Adrenal gland (tissue), 12 donors: Measurements from ENCODE around the gene TPRX1. TPM values are rescaled to one million over a fixed set of nuclear protein-coding genes. Genes with fewer than 3 reads are reported as not detected.
"Not testable (repeated sequence)": the region's sequence is repeated elsewhere in the genome, so short reads cannot be mapped to it uniquely, and the experiment has no call there.

Experiments used
- DNase-seq, 7 donors: peaks; one replicate each; pipeline ENCODE4 v3.0.0-alpha.2; 2019 to 2020
- H3K27ac ChIP-seq, 5 donors: fragments of 200-600 bp; sonication (generic) in 4 of 5; 1 replicate in 3 of 5; 2 replicates in 2 of 5; pipeline versions ENCODE4 v1.5.1 to v1.8.0; 2016 to 2020; ENCODE audit warnings: mild to moderate bottlenecking in 1 of 5
- H3K27me3 ChIP-seq: fragments of 200-600 bp; 2 replicates; pipeline ENCODE4 v1.8.0; 2021
- H3K36me3 ChIP-seq, 2 donors: fragments of 200-600 bp; replicated peaks in 1 of 2; 1 replicate in 1 of 2; 2 replicates in 1 of 2; pipeline versions ENCODE4 v1.5.1 to v1.8.0; 2018 to 2022
- H3K4me1 ChIP-seq, 2 donors: fragments of 200-600 bp; replicated peaks in 1 of 2; 1 replicate in 1 of 2; 2 replicates in 1 of 2; pipeline versions ENCODE4 v1.5.1 to v1.8.0; 2018 to 2021
- H3K4me3 ChIP-seq, 4 donors: fragments of 200-600 bp; sonication (generic) in 3 of 4; one replicate each; pipeline ENCODE4 v1.5.1; 2016 to 2018
- H3K9me3 ChIP-seq, 3 donors: fragments of 200-600 bp; sonication (generic) in 1 of 3; replicated peaks in 1 of 3; 1 replicate in 2 of 3; 2 replicates in 1 of 3; pipeline versions ENCODE4 v1.5.1 to v1.8.0; 2016 to 2021
- POLR2A ChIP-seq, 2 donors: fragments of 450-650 bp; IDR thresholded peaks; one replicate each; pipeline ENCODE4 v1.6.1; 2017; ENCODE audit warnings: antibody characterized with exemption in 2 of 2, mild to moderate bottlenecking in 2 of 2, moderate library complexity in 1 of 2
- WGBS, 4 donors: extraction: QIAGEN DNeasy Blood & Tissue Kit in 2 of 4; methylation state at CpG; one replicate each; pipeline versions ENCODE4 v1.1.5 to v1.1.7; 2013 to 2017; 5-methylcytosine and 5-hydroxymethylcytosine counted together
- intact Hi-C, 2 donors: fragments of 100-400 bp; cut with DNase I; formaldehyde crosslinking; loops; one replicate each; pipeline versions ENCODE4 v1.14.1 to v1.15.0; 2022 to 2023
- polyA plus RNA-seq, 3 donors: library from polyadenylated mRNA; stranded (reverse); fragments of 200-250 nt in 2 of 3; fragments of 350-450 nt in 1 of 3; fragmentation: Illumina TruSeq in 1 of 3; extraction: RNeasy Lipid Tissue Mini Kit (QIAGEN cat#74804) in 1 of 3; gene quantifications; one replicate each; pipeline ENCODE4 v1.2.3, GENCODE V29; 2013 to 2014
- total RNA-seq, 9 donors: library from RNA; depleted of rRNA in 4 of 9; stranded (reverse); fragments of >200 nt in 4 of 9; fragments of 120-200 nt in 1 of 9; fragmentation: NEBNext Ultra II Directional in 1 of 9; extraction: Animal tissue kit (Norgen Biotek cat#: 25700) in 1 of 9; gene quantifications; one replicate each; pipeline versions ENCODE4 v1.1.0 to v1.2.4, GENCODE V29; 2013 to 2023
- TF ChIP-seq, protein P1 (sequence below), 6 experiments: fragments of 450-650 bp in 4 of 6; fragments of 200-600 bp in 2 of 6; sonication (generic) in 1 of 6; IDR thresholded peaks; 1 replicate in 5 of 6; 2 replicates in 1 of 6; pipeline versions ENCODE4 v1.5.1 to v1.8.0; 2016 to 2021; ENCODE audit warnings: antibody characterized with exemption in 6 of 6, mild to moderate bottlenecking in 2 of 6, moderate library complexity in 1 of 6
- donor health status: healthy with polysubstance abuse.
- donor health status: Bipolar disorder and iron deficiency.
- donor health status: DM: yes; HTN: yes; CAD: no.
- donor health status: DM: no; HTN: no; CAD: no.
- donor health status: DM: no; HTN: no; CAD: no.
- donor health status: DM: yes; HTN: yes; CAD: no.

TPRX1 gene
- total and polyA plus RNA-seq, 12 donors = not detected

DNA sequence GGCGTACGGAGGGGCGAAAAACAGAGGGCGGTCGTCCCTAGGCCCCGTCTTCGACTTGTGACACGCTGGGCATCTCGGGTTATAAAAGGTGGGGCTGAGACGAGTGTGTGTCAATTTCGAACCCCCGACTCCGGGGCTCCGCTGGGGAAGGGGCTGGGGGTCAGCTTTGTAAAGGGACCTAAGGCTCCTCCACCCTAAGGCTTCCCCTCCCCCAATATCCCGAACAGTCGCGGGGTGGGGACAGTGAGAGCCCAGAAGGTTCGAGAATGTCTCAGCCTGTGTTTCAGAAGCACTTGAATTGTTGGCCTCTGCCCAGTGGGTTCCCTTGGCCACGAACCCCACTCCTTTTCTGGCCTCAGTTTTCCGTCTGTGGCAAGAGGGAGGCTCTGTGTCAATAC is 25.4 kb downstream of the TPRX1 start:
- TF ChIP-seq, protein P1, sequence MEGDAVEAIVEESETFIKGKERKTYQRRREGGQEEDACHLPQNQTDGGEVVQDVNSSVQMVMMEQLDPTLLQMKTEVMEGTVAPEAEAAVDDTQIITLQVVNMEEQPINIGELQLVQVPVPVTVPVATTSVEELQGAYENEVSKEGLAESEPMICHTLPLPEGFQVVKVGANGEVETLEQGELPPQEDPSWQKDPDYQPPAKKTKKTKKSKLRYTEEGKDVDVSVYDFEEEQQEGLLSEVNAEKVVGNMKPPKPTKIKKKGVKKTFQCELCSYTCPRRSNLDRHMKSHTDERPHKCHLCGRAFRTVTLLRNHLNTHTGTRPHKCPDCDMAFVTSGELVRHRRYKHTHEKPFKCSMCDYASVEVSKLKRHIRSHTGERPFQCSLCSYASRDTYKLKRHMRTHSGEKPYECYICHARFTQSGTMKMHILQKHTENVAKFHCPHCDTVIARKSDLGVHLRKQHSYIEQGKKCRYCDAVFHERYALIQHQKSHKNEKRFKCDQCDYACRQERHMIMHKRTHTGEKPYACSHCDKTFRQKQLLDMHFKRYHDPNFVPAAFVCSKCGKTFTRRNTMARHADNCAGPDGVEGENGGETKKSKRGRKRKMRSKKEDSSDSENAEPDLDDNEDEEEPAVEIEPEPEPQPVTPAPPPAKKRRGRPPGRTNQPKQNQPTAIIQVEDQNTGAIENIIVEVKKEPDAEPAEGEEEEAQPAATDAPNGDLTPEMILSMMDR (IDR thresholded peaks at IDR 0.05) = no peak
- TF ChIP-seq POLR2A (IDR thresholded peaks at IDR 0.05) = no peak
- H3K27ac ChIP-seq = peak overlapping the region in 4 of 5 donors; percentile 55 to 95 (median 91)
- H3K36me3 ChIP-seq = peaks cover 0 to 7% of the 10 kb centered on the region in 2 donors
- peak overlapping the region in 3 of 4 donors; percentile 70 to 85 (median 73) for H3K4me3 ChIP-seq
- no peaks in the 10 kb centered on the region for H3K9me3 ChIP-seq
- no peaks in the 10 kb centered on the region for H3K27me3 ChIP-seq
- DNase-seq = peak in 2 of 7 donors; percentile 45 to 57
- intact Hi-C loops = no loop called here
- peaks cover 0 to 24% of the 10 kb centered on the region in 2 donors for H3K4me1 ChIP-seq
- WGBS, 4 donors = 1 to 2% (median 1%) methylated on average over 7 to 20 of the region's 20 CpGs

DNA sequence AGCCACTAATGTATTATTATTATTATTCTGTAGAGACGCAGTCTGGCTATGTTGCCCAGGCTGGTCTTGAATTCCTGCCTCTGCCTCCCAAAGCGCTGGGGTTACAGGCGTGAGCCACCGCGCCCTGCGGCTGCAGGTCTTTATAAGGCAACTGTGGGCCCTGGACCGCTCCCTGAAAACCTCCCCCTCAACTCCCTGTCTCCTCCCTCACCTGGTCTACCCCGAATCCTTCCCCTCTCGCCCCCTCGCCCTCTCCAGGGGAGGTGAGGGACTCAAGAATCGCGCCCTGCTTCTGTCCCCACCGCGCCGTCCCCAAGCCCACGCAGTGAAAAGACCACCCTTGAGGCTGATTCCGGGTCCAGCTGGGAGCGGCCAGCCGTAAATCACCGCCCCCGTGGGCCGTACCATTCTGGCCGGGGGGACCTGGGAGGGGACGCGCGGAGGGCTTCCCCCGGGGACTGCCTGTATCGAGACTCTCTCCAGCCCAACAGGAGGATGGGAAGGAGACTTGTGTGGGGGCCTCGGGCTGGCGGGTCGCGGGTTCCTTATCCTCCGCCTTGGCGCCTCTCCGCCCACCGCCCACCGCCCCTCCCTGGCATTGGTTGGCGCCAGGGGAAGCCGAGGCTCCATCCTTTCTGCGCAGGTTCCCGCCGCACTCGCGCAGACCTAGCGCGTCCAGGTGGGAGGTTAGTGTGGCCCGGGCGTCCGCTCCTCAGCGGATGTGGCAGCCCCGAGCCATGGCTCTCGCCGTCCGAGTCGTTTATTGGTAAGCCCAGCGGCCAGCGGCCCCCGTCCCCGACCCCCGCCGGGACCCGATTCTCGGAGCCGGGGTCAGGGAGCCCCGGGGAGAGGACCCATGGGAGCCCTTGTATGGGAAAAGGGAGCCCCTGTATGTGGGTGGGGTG is 26.1 kb downstream of the TPRX1 start, which contains the start of gene SELENOW:
TSS of gene SELENOW (plus strand) at position 655 of the 905 bp plus-strand sequence. CDS start at position 738, 83 bp downstream.
- Histone ChIP-seq H3K4me3 (peak within 1 kb of the TSS; percentile 57 to 85 (median 72)), H3K27me3 (no peaks in the 10 kb centered on the region), H3K4me1 (peaks cover 0 to 24% of the 10 kb centered on the region in 2 donors), H3K36me3 (peaks cover 0 to under 1% of the 10 kb centered on the region in 2 donors), H3K27ac (peak within 1 kb of the TSS in 4 of 5 donors; percentile 55 to 95 (median 91)), H3K9me3 (no peaks in the 10 kb centered on the region)
- intact Hi-C loops = no loop called here
- WGBS, 4 donors = 0 to 6% (median 3%) methylated on average over 3 to 65 of the region's 65 CpGs
- TF ChIP-seq, protein P1 (IDR thresholded peaks at IDR 0.05) = no peak
- peak; percentile 52 to 82 for TF ChIP-seq POLR2A (IDR thresholded peaks at IDR 0.05)
- DNase-seq = peak; percentile 41 to 82 (median 65)

DNA sequence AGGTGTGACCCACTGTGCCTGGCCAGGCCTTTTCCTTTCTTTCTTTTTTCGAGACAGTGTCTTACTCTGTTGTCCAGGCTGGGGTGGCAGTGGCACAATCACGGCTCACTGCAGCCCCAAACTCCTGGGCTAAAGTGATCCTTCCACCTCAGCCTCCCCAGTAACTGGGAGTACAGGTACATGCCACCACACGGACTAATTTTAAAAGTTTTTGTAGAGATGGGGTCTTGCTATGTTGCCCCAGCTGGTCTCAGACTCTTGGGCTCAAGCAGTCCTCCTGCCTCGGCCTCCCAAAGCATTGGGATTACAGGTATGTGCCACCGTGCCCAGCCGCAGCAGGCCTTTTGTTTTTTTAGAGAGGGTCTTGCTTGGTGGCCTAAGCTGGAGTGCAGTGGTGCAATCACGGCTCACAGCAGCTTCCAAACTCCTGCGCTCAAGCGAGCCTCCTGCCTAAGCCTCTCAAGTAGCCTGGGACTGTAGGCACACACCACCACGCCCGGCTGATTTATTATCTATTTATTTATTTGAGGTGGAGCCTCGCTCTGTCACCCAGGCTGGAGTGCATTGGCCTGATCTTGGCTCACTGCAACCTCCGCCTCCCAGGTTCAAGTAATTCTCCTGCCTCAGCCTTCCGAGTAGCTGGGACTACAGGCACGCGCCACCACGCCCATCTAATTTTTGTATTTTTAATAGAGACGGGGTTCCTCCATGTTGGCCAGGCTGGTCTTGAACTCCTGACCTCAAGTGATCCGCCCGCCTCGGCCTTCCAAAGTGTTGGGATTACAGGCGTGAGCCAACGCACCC is 26.9 kb downstream of the TPRX1 start:
- intact Hi-C loops = not testable (repeated sequence)
- H3K27ac ChIP-seq = peak overlapping the region in 2 of 5 donors; percentile 94 to 95

DNA sequence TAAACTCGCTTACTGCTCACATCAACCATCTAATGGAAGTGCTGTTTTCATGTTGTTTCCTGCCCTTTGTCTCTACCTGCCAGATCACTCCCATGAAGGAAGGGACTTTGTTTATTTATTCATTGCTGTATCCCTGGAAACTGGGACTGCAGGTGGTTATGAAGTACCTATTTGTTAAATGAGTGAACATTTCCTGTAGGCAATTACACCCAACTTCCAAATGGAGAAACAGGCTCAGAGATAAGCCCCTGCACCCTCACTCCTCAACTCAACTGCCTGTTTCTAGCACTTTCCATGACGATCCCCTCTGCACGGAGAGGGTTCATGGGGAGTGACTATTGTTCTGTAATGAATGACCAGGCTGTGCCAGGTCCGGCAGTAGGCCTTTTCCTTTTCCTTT is 27.8 kb downstream of the TPRX1 start:
- Histone ChIP-seq H3K27ac (no peak overlapping the region), H3K36me3 (no peaks in the 10 kb centered on the region), H3K27me3 (no peaks in the 10 kb centered on the region), H3K9me3 (no peaks in the 10 kb centered on the region), H3K4me1 (peaks cover 0 to 24% of the 10 kb centered on the region in 2 donors), H3K4me3 (no peak overlapping the region)
- no peak for DNase-seq
- intact Hi-C loops = no loop called here
- 72 to 85% (median 79%) methylated on average over 4 of the region's 4 CpGs for WGBS, 4 donors
- TF ChIP-seq POLR2A (IDR thresholded peaks at IDR 0.05) = no peak
- TF ChIP-seq, protein P1 (IDR thresholded peaks at IDR 0.05) = no peak

More for the DNA sequence above, 26.9 kb downstream of the TPRX1 start:
- WGBS, 4 donors = 64 to 77% (median 70%) methylated on average over 18 to 23 of the region's 23 CpGs
- not testable (repeated sequence) for H3K9me3 ChIP-seq, H3K27me3 ChIP-seq, H3K36me3 ChIP-seq, DNase-seq
- peak overlapping the region in 2 of 4 donors; percentile 70 to 85 for H3K4me3 ChIP-seq
- peaks cover 0 to 24% of the 10 kb centered on the region in 2 donors for H3K4me1 ChIP-seq

DNA sequence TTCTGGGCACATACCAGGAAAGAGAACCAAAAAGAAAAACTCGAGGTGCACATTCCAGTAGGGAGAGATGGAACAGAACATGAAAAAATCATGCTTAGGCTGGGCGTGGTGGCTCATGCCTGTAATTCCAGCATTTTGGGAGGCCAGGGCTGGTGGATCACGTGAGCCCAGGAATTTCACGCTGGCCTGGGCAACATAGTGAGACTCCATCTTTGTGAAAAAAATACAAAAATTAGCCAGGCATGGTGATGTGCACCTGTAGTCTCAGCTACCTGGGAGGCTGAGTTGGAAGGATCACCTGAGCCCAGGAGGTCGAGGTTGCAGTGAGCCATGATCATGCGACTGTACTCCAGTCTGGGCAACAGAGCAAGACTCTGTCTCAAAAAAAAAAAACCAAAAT is 33.1 kb downstream of the TPRX1 start:
- intact Hi-C loops, DNase-seq: not testable (repeated sequence)
- WGBS, 4 donors = 78 to 82% (median 80%) methylated on average over 6 of the region's 6 CpGs

More for the DNA sequence above, 33.1 kb downstream of the TPRX1 start:
- H3K27me3 ChIP-seq, H3K36me3 ChIP-seq, H3K9me3 ChIP-seq, H3K4me3 ChIP-seq, H3K27ac ChIP-seq, H3K4me1 ChIP-seq: not testable (repeated sequence)
